Pancreas (tissue), 10 donors: ENCODE data around the gene MYO10. TPM values are rescaled to one million over a fixed set of nuclear protein-coding genes. Genes with fewer than 3 reads are reported as not detected.

Experiments
- ATAC-seq, 4 donors: fragments of 200-7000 bp; cut with Tn5 transposase; one replicate each; pipeline versions ENCODE4 v1.8.0 to v1.9.1; 2020; ENCODE audit warnings: mild to moderate bottlenecking in 4 of 4, moderate library complexity in 4 of 4
- DNase-seq, 6 donors: peaks; one replicate each; pipeline ENCODE4 v3.0.0-alpha.2; 2020
- FAIRE-seq: peaks from 2 replicates; lab custom pipeline; 2012; peaks lifted over from hg19 to GRCh38; lab: Jason Lieb, UNC
- H3K27ac ChIP-seq, 4 donors: fragments of 200-600 bp; sonication (generic); 1 replicate in 3 of 4; 2 replicates in 1 of 4; pipeline versions ENCODE4 v1.5.0 to v1.8.0; 2020
- H3K27me3 ChIP-seq, 4 donors: fragments of 200-600 bp; one replicate each; pipeline ENCODE4 v1.8.0; 2021
- H3K36me3 ChIP-seq, 3 donors: fragments of 200-600 bp; sonication (generic) in 1 of 3; one replicate each; pipeline versions ENCODE4 v1.5.0 to v1.8.0; 2020 to 2021
- H3K4me1 ChIP-seq, 3 donors: fragments of 200-600 bp; one replicate each; pipeline ENCODE4 v1.8.0; 2021
- H3K4me3 ChIP-seq, 4 donors: fragments of 200-600 bp; sonication (generic) in 2 of 4; one replicate each; pipeline versions ENCODE4 v1.5.0 to v1.8.0; 2020 to 2021
- H3K9me3 ChIP-seq, 4 donors: fragments of 200-600 bp; one replicate each; pipeline ENCODE4 v1.8.0; 2021
- CTCF ChIP-seq, 4 donors: fragments of 200-600 bp; sonication (generic) in 3 of 4; IDR thresholded peaks; one replicate each; pipeline versions ENCODE4 v1.5.0 to v1.8.0; 2021; ENCODE audit warnings: antibody characterized with exemption in 4 of 4
- WGBS, 2 donors: extraction: QIAGEN DNeasy Blood & Tissue Kit; methylation state at CpG; one replicate each; pipeline ENCODE4 v1.1.7; 2013; 5-methylcytosine and 5-hydroxymethylcytosine counted together
- intact Hi-C, 3 donors: fragments of 100-400 bp; cut with DNase I; formaldehyde crosslinking; loops; one replicate each; pipeline versions ENCODE4 v1.11.1 to v1.14.2; 2022
- polyA plus RNA-seq, 2 donors: library from polyadenylated mRNA; stranded (reverse); fragments of 200-250 nt; gene quantifications; one replicate each; pipeline ENCODE4 v1.2.3, GENCODE V29; 2013
- total RNA-seq, 6 donors: library from RNA; stranded (reverse); fragmentation: NEBNext Ultra II Directional in 4 of 6; extraction: Animal tissue kit (Norgen Biotek cat#: 25700) in 4 of 6; gene quantifications; one replicate each; pipeline versions ENCODE4 v1.2.1 to v1.2.4, GENCODE V29; 2021 to 2023
- donor health status: healthy with polysubstance abuse.
- donor health status: DM: no; HTN: no; CAD: no; lungs with moderate emphysema.
- donor health status: DM: no; HTN: no; CAD: no.
- donor health status: control.
- donor health status: control.
- donor health status: Bipolar disorder and iron deficiency.
- donor health status: DM: yes; HTN: yes; CAD: no.
- donor health status: DM: no; HTN: no; CAD: no.
- donor health status: DM: no; HTN: no; CAD: no.
- donor health status: DM: yes; HTN: yes; CAD: no.

The MYO10 gene
- total and polyA plus RNA-seq, 8 donors: 11.5 to 47.3 (median 34.8) TPM

GRCh38 chr5:16726538-16726946, 209.5 kb downstream of the MYO10 start:
- no peak for FAIRE-seq
- ATAC-seq: no peak
- WGBS, 2 donors: 65 to 69% methylated on average over 5 of the region's 5 CpGs
- H3K4me3 ChIP-seq: no peak overlapping the region
- H3K36me3 ChIP-seq: no peaks in the 10 kb centered on the region
- DNase-seq: no peak
- intact Hi-C loops: no loop called here
- H3K4me1 ChIP-seq: peaks cover 6 to 26% (median 14%) of the 10 kb centered on the region in 3 donors
- no peaks in the 10 kb centered on the region for H3K27me3 ChIP-seq
- no peaks in the 10 kb centered on the region for H3K9me3 ChIP-seq
- no peak for TF ChIP-seq CTCF (IDR thresholded peaks at IDR 0.05)
- H3K27ac ChIP-seq: no peak overlapping the region

GRCh38 chr5:16725575-16725974, 210.5 kb downstream of the MYO10 start:
- peaks cover 11 to 30% (median 19%) of the 10 kb centered on the region in 3 donors for H3K4me1 ChIP-seq
- FAIRE-seq: no peak
- WGBS, 2 donors: 95 to 96% methylated on average over 7 of the region's 7 CpGs
- H3K27ac ChIP-seq: no peak overlapping the region
- H3K36me3 ChIP-seq: no peaks in the 10 kb centered on the region
- no peak for TF ChIP-seq CTCF (IDR thresholded peaks at IDR 0.05)
- H3K9me3 ChIP-seq: no peaks in the 10 kb centered on the region
- DNase-seq: no peak
- intact Hi-C loops: no loop called here
- ATAC-seq: no peak
- H3K27me3 ChIP-seq: no peaks in the 10 kb centered on the region
- H3K4me3 ChIP-seq: no peak overlapping the region

GRCh38 chr5:16723821-16724220, 212.3 kb downstream of the MYO10 start:
- Histone ChIP-seq H3K4me3 (no peak overlapping the region), H3K9me3 (no peaks in the 10 kb centered on the region), H3K27me3 (no peaks in the 10 kb centered on the region), H3K36me3 (no peaks in the 10 kb centered on the region), H3K4me1 (peaks cover 14 to 34% (median 23%) of the 10 kb centered on the region in 3 donors), H3K27ac (no peak overlapping the region)
- intact Hi-C loops: no loop called here
- no peak for TF ChIP-seq CTCF (IDR thresholded peaks at IDR 0.05)
- ATAC-seq: no peak
- no peak for FAIRE-seq
- WGBS, 2 donors: 80 to 81% methylated on average over 6 of the region's 6 CpGs
- no peak for DNase-seq

- no peak overlapping the region for H3K4me3 ChIP-seq
- TF ChIP-seq CTCF (IDR thresholded peaks at IDR 0.05): no peak
- H3K9me3 ChIP-seq: no peaks in the 10 kb centered on the region
- no peaks in the 10 kb centered on the region for H3K27me3 ChIP-seq
- no peaks in the 10 kb centered on the region for H3K36me3 ChIP-seq
- no peak for ATAC-seq
- peaks cover 14 to 23% (median 14%) of the 10 kb centered on the region in 3 donors for H3K4me1 ChIP-seq
- peak overlapping the region; percentile 70 to 83 (median 76) for H3K27ac ChIP-seq
- WGBS, 2 donors: 85 to 88% methylated on average over 7 of the region's 7 CpGs
- DNase-seq: no peak
- intact Hi-C loops: no loop called here
- no peak for FAIRE-seq
These were observed 214.0 kb downstream of the MYO10 start for GRCh38 chr5:16722097-16722495.
